ENCODE measurements around the gene SEPHS1.

SEPHS1 gene

GRCh38 chr10:13338390-13339110 is 9.5 kb downstream of the SEPHS1 start:
- DNase-seq, result no peak
- no peak overlapping the region for H3K4me3 Mint-ChIP-seq
- no peaks in the 10 kb centered on the region for H3K9me3 Mint-ChIP-seq
- no peak overlapping the region for H3K27ac Mint-ChIP-seq
- peaks cover 80% of the 10 kb centered on the region for H3K36me3 Mint-ChIP-seq (ENCODE audit: low read depth)
- no peaks in the 10 kb centered on the region for H3K27me3 Mint-ChIP-seq (ENCODE audit: low read depth, poor library complexity)
- TF ChIP-seq, protein P1, sequence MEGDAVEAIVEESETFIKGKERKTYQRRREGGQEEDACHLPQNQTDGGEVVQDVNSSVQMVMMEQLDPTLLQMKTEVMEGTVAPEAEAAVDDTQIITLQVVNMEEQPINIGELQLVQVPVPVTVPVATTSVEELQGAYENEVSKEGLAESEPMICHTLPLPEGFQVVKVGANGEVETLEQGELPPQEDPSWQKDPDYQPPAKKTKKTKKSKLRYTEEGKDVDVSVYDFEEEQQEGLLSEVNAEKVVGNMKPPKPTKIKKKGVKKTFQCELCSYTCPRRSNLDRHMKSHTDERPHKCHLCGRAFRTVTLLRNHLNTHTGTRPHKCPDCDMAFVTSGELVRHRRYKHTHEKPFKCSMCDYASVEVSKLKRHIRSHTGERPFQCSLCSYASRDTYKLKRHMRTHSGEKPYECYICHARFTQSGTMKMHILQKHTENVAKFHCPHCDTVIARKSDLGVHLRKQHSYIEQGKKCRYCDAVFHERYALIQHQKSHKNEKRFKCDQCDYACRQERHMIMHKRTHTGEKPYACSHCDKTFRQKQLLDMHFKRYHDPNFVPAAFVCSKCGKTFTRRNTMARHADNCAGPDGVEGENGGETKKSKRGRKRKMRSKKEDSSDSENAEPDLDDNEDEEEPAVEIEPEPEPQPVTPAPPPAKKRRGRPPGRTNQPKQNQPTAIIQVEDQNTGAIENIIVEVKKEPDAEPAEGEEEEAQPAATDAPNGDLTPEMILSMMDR (IDR thresholded peaks at IDR 0.05), result no peak
- peaks cover 14% of the 10 kb centered on the region for H3K4me1 Mint-ChIP-seq

- Mint-ChIP-seq H3K4me3 (no peak overlapping the region), H3K27me3 (ENCODE audit: low read depth, poor library complexity) (no peaks in the 10 kb centered on the region), H3K27ac (peak overlapping the region; percentile 86), H3K4me1 (peaks cover 13% of the 10 kb centered on the region), H3K9me3 (no peaks in the 10 kb centered on the region), H3K36me3 (ENCODE audit: low read depth) (peaks cover 78% of the 10 kb centered on the region)
- no peak for DNase-seq
- TF ChIP-seq, protein P1 (IDR thresholded peaks at IDR 0.05), result no peak
These were observed 10.3 kb downstream of the SEPHS1 start for GRCh38 chr10:13337827-13338196.

- TF ChIP-seq, protein P1 (IDR thresholded peaks at IDR 0.05), result no peak
- Mint-ChIP-seq H3K27ac (no peak overlapping the region), H3K27me3 (ENCODE audit: low read depth, poor library complexity) (no peaks in the 10 kb centered on the region), H3K36me3 (ENCODE audit: low read depth) (peaks cover 78% of the 10 kb centered on the region), H3K9me3 (no peaks in the 10 kb centered on the region), H3K4me1 (peaks cover 13% of the 10 kb centered on the region), H3K4me3 (no peak overlapping the region)
- DNase-seq, result no peak
These were observed 10.8 kb downstream of the SEPHS1 start for GRCh38 chr10:13337128-13337826.

- peaks cover 9% of the 10 kb centered on the region for H3K4me1 Mint-ChIP-seq
- H3K9me3 Mint-ChIP-seq, result no peaks in the 10 kb centered on the region
- H3K4me3 Mint-ChIP-seq, result no peak overlapping the region
- TF ChIP-seq, protein P1 (IDR thresholded peaks at IDR 0.05), result no peak
- no peaks in the 10 kb centered on the region for H3K27me3 Mint-ChIP-seq (ENCODE audit: low read depth, poor library complexity)
- H3K27ac Mint-ChIP-seq, result no peak overlapping the region
- DNase-seq, result no peak
- peaks cover 82% of the 10 kb centered on the region for H3K36me3 Mint-ChIP-seq (ENCODE audit: low read depth)
These were observed 12.2 kb downstream of the SEPHS1 start for GRCh38 chr10:13335881-13336280.

DNA sequence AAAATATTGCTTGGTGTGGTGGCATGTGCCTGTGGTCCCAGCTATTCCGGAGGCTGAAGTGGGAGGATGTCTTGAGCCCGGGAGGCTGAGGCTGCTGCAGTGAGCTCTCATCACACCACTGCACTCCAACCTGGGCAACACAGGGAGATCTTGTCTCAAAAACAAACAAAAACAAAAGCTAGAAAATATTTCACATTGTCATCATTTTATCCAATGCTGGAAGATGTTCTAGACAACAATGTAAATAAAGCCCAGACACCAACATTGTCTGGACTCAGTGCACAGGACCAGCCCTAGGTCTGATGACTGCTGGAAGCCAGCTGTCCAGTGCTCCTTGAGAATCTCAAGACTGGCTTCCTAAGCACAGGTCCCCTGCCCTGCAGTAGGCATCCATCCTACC is 13.5 kb downstream of the SEPHS1 start:
- TF ChIP-seq, protein P1 (IDR thresholded peaks at IDR 0.05), result no peak
- Mint-ChIP-seq H3K27ac (peak overlapping the region; percentile 25), H3K4me1 (peaks cover 4% of the 10 kb centered on the region), H3K36me3 (ENCODE audit: low read depth) (peaks cover 85% of the 10 kb centered on the region), H3K4me3 (no peak overlapping the region), H3K9me3 (no peaks in the 10 kb centered on the region), H3K27me3 (ENCODE audit: low read depth, poor library complexity) (no peaks in the 10 kb centered on the region)
- DNase-seq, result no peak

Measured in nephron progenitor cell (in vitro differentiated cells).